HepG2 (cell line): Measurements from ENCODE around the gene AMDHD1. TPM values are rescaled to one million over a fixed set of nuclear protein-coding genes. Genes with fewer than 3 reads are reported as not detected.

ENCODE experiments used
- ATAC-seq: fragments of 200-7000 bp; cut with Tn5 transposase; 3 replicates; pipeline ENCODE4 v1.9.1; 2020; ENCODE audit warnings: mild to moderate bottlenecking, moderate library complexity
- BruUV-seq: library from RNA; stranded (reverse); fragments of 400-500 nt; replicated peaks from 2 replicates; lab custom pipeline; 2021; lab: Mats Ljungman, UMichigan
- CTCF ChIA-PET: fragments of 300-600 bp; formaldehyde crosslinking; extraction: SDS; loops from one replicate; lab custom pipeline; 2021; ENCODE audit warnings: low total read pairs, inconsistent platforms, low intra/inter-chr PET ratio; lab: Yijun Ruan, JAX
- POLR2A ChIA-PET: fragments of 350-600 bp; sonication (Branson Sonifier 250); formaldehyde crosslinking; loops from one replicate; lab custom pipeline; 2020; ENCODE audit warnings: antibody characterized with exemption, inconsistent platforms; lab: Yijun Ruan, JAX
- DNase-seq: peaks from one replicate; pipeline ENCODE4 v3.0.0-alpha.2; 2015; ENCODE audit warnings: low spot score
- FAIRE-seq: peaks from 3 replicates; lab custom pipeline; 2011; peaks lifted over from hg19 to GRCh38; lab: Jason Lieb, UNC
- H2AFZ ChIP-seq: one replicate; pipeline ENCODE4 v1.6.1; 2011; ENCODE audit warnings: low read length, inconsistent platforms
- H3K27ac ChIP-seq: fragments of 300-600 bp; 3 replicates; pipeline ENCODE4 v1.8.0; 2011; ENCODE audit warnings: mixed run types, mild to moderate bottlenecking, mixed read lengths, low read length, inconsistent platforms; ENCODE audit not compliant: insufficient read depth; ENCODE audit errors: extremely low read length
- H3K27me3 ChIP-seq, 2 experiments: fragments of 200-600 bp in 1 of 2; 2 replicates in 1 of 2; 3 replicates in 1 of 2; pipeline versions ENCODE4 v1.6.0 to v1.8.0; 2011; ENCODE audit warnings: low read length in 2 of 2, mild to moderate bottlenecking in 2 of 2, moderate library complexity in 2 of 2, inconsistent platforms in 1 of 2; ENCODE audit not compliant: insufficient read depth in 2 of 2, control insufficient read depth in 1 of 2
- H3K36me3 ChIP-seq, 2 experiments: fragments of 200-600 bp in 1 of 2; replicated peaks in 1 of 2; 2 replicates in 1 of 2; 3 replicates in 1 of 2; pipeline versions ENCODE4 v1.5.1 to v1.8.0; 2011; ENCODE audit warnings: low read length in 2 of 2, inconsistent platforms in 1 of 2; ENCODE audit not compliant: insufficient read depth in 2 of 2, control insufficient read depth in 1 of 2
- H3K4me1 ChIP-seq: 2 replicates; pipeline ENCODE4 v1.5.1; 2012; ENCODE audit warnings: low read length, inconsistent platforms; ENCODE audit not compliant: insufficient read depth
- H3K4me2 ChIP-seq: 2 replicates; pipeline ENCODE4 v1.6.0; 2011; ENCODE audit warnings: low read depth, low read length, inconsistent platforms
- H3K4me3 ChIP-seq, 3 experiments: fragments of 200-600 bp in 1 of 3; sonication (generic), shearing (Covaris generic) in 1 of 3; replicated peaks in 1 of 3; 2 replicates each; pipeline ENCODE4 v1.5.1; 2011 to 2016; ENCODE audit warnings: low read length in 3 of 3, inconsistent platforms in 2 of 3, low read depth in 2 of 3, mild to moderate bottlenecking in 2 of 3, control low read depth in 1 of 3, mixed read lengths in 1 of 3; ENCODE audit not compliant: insufficient read depth in 1 of 3
- H3K79me2 ChIP-seq: one replicate; pipeline ENCODE4 v1.6.1; 2011; ENCODE audit warnings: low read length, inconsistent platforms; ENCODE audit not compliant: insufficient read depth
- H3K9ac ChIP-seq: 2 replicates; pipeline ENCODE4 v1.6.0; 2011; ENCODE audit warnings: mild to moderate bottlenecking, low read depth, low read length, inconsistent platforms; ENCODE audit not compliant: insufficient read depth
- H3K9me3 ChIP-seq: 2 replicates; pipeline ENCODE4 v1.5.1; 2012; ENCODE audit warnings: mild to moderate bottlenecking, low read length
- H4K20me1 ChIP-seq: 2 replicates; pipeline ENCODE4 v1.6.0; 2011; ENCODE audit warnings: inconsistent platforms, mild to moderate bottlenecking, low read length, moderate library complexity; ENCODE audit not compliant: insufficient read depth
- ARNT ChIP-seq: fragments of 450-650 bp; IDR thresholded peaks from 2 replicates; pipeline ENCODE4 v1.6.1; 2017
- ATF1 ChIP-seq: IDR thresholded peaks from 2 replicates; pipeline ENCODE4 v1.6.1; 2016; ENCODE audit warnings: mild to moderate bottlenecking, control low read depth
- EP300 ChIP-seq, 3 experiments: sonication (generic) in 1 of 3; formaldehyde crosslinking in 1 of 3; IDR thresholded peaks; 2 replicates each; pipeline versions ENCODE4 v1.5.1 to v1.6.1; 2011 to 2020; ENCODE audit warnings: low read depth in 2 of 3, low read length in 2 of 3, borderline replicate concordance in 1 of 3, improper control_type of control experiment in 1 of 3, mild to moderate bottlenecking in 1 of 3, missing genetic modification reagents in 1 of 3, moderate library complexity in 1 of 3
- HDAC1 ChIP-seq: sonication (generic); formaldehyde crosslinking; IDR thresholded peaks from 2 replicates; pipeline ENCODE4 v1.5.1; 2020; ENCODE audit warnings: mild to moderate bottlenecking, missing genetic modification reagents
- RARA ChIP-seq: IDR thresholded peaks from 2 replicates; pipeline ENCODE4 v1.6.1; 2016; ENCODE audit warnings: missing genetic modification reagents, missing compliant biosample characterization
- RELA ChIP-seq: sonication (generic); formaldehyde crosslinking; IDR thresholded peaks from 2 replicates; pipeline ENCODE4 v1.4.0; 2020; ENCODE audit warnings: missing genetic modification reagents
- RFX5 ChIP-seq: IDR thresholded peaks from 2 replicates; pipeline ENCODE4 v1.6.1; 2011; ENCODE audit warnings: low read depth, low read length, improper control_type of control experiment
- TEF ChIP-seq: sonication (generic); formaldehyde crosslinking; IDR thresholded peaks from 2 replicates; pipeline ENCODE4 v1.5.0; 2020; ENCODE audit warnings: missing genetic modification reagents
- ZBTB1 ChIP-seq: sonication (generic); formaldehyde crosslinking; IDR thresholded peaks from 2 replicates; pipeline ENCODE4 v1.4.0; 2020; ENCODE audit warnings: missing genetic modification reagents, borderline replicate concordance
- ZFP1 ChIP-seq: IDR thresholded peaks from 2 replicates; pipeline ENCODE4 v1.6.1; 2016
- ZHX1 ChIP-seq: sonication (generic); formaldehyde crosslinking; IDR thresholded peaks from 2 replicates; pipeline ENCODE4 v1.8.1; 2022; ENCODE audit warnings: low read depth, mild to moderate bottlenecking, missing genetic modification reagents
- ZMYM3 ChIP-seq: sonication (generic); formaldehyde crosslinking; IDR thresholded peaks from 2 replicates; pipeline ENCODE4 v1.5.1; 2020; ENCODE audit warnings: mild to moderate bottlenecking, missing genetic modification reagents
- WGBS: methylation state at CpG from one replicate; pipeline ENCODE4 v1.1.6; 2017; ENCODE audit warnings: low lambda C conversion rate; 5-methylcytosine and 5-hydroxymethylcytosine counted together
- in situ Hi-C: cut with HindIII; loops from 2 replicates; pipeline ENCODE4 v1.10.0; 2017; ENCODE audit warnings: low pct_unique_long_range_greater_than_20kb; ENCODE audit not compliant: extremely low pct_ligation_motif_present
- intact Hi-C: fragments of 100-400 bp; cut with micrococcal nuclease; formaldehyde crosslinking; loops from one replicate; pipeline ENCODE4 v1.10.0; 2022; ENCODE audit not compliant: unreplicated experiment
- polyA plus RNA-seq, 8 experiments: library from polyadenylated mRNA; depleted of rRNA in 3 of 8; stranded (reverse) in 7 of 8; unstranded in 1 of 8; fragments of >200 nt; fragmentation: Illumina TruSeq in 4 of 8; extraction: Trizol in 4 of 8; gene quantifications; 2 replicates each; pipeline versions ENCODE4 v1.2.1 to v1.2.3, GENCODE V29; 2011 to 2016; ENCODE audit warnings: low read depth in 4 of 8, missing spikeins in 1 of 8, mixed read lengths in 1 of 8; ENCODE audit not compliant: insufficient read depth in 1 of 8
- total RNA-seq, 5 experiments: library from RNA; depleted of rRNA; stranded (reverse); fragments of >200 nt; fragmentation: Illumina TruSeq; extraction: Trizol; gene quantifications; 2 replicates each; pipeline ENCODE4 v1.2.3, GENCODE V29; 2016; ENCODE audit warnings: low read depth in 1 of 5

The AMDHD1 gene
- total and polyA plus RNA-seq, 2 of the 13 experiments (the other 11 are each of a cell fraction or from before 2014, with no cell fraction given): 6.5 to 29.6 TPM

- TF ChIP-seq ZHX1 (CRISPR knock-in tag) (no peak), ATF1 (CRISPR knock-in tag) (no peak), ZMYM3 (CRISPR knock-in tag) (no peak), ARNT (no peak), ZBTB1 (CRISPR knock-in tag) (no peak)
- TF ChIP-seq, all 625 proteins: peak for 0
Measured at GRCh38 chr12:95997276-95997675, 54.1 kb downstream of the AMDHD1 start (continued).

- intact Hi-C loops: loop anchor here (1.0 to 5.0 kb wide), 7 partner anchors 21 to 416 kb away; partner anchors contain the start of genes AMDHD1, CCDC38 and SNRPF
Measured at GRCh38 chr12:95997911-95998510, 54.9 kb downstream of the AMDHD1 start.

More at GRCh38 chr12:95997911-95998510, 54.9 kb downstream of the AMDHD1 start:
- Histone ChIP-seq H3K4me3 (no peak overlapping the region), H3K79me2 (no peaks in the 10 kb centered on the region), H3K27ac (no peak overlapping the region), H3K27me3 (no peaks in the 10 kb centered on the region), H3K9ac (no peak overlapping the region; the same call in 1 of the 2 replicates), H3K4me2 (peak overlapping the region; percentile 8; the same call in 1 of the 2 replicates), H3K36me3 (peaks cover 3 to 9% of the 10 kb centered on the region in 2 experiments; a peak in 4 of 5 replicates), H4K20me1 (no peaks in the 10 kb centered on the region), H3K4me1 (peaks cover 54% of the 10 kb centered on the region), H3K9me3 (no peaks in the 10 kb centered on the region), H2AFZ (no peak overlapping the region)
- no TSS peak for BruUV-seq
- ATAC-seq: peak; percentile 41
- no peak for FAIRE-seq
- CTCF ChIA-PET: interaction anchor here (1.8 to 3.6 kb wide), 3 partner anchors 77 to 178 kb away, joined by 6 to 35 read pairs (median 7); no protein-coding TSS in a partner anchor
- in situ Hi-C loops: loop anchor here (5.0 to 25.0 kb wide), 2 partner anchors 81 to 411 kb away; no protein-coding TSS in a partner anchor
- POLR2A ChIA-PET: interaction anchor here (0.9 to 5.2 kb wide), 10 partner anchors 20 to 139 kb away, joined by 3 to 43 read pairs (median 10); partner anchors contain the start of genes AMDHD1, CCDC38 and SNRPF
- DNase-seq: peak; percentile 5
- TF ChIP-seq ZFP1 (CRISPR knock-in tag) (no peak), RARA (peak; percentile 21; the same call in 1 of the 2 replicates), TEF (CRISPR knock-in tag) (0 out of 2 replicates have a peak, but pooled peaks have one; percentile 28), HDAC1 (CRISPR knock-in tag) (0 out of 2 replicates have a peak, but pooled peaks have one; percentile 22), EP300 (IDR thresholded peaks at IDR 0.05; ENCODE audit: low read depth in 2 of 2, low read length in 2 of 2) (peak in 1 of 2 experiments; percentile 10; a peak in 1 of 4 replicates), EP300 (CRISPR knock-in tag; IDR thresholded peaks at IDR 0.05; ENCODE audit: borderline replicate concordance) (no peak), RELA (CRISPR knock-in tag) (no peak), RFX5 (no peak)
- 64% methylated on average over 5 of the region's 5 CpGs for WGBS
